ENCODE measurements around the gene BHLHE41. TPM values are rescaled to one million over a fixed set of nuclear protein-coding genes. Genes with fewer than 3 reads are reported as not detected.
A peak's percentile ranks its signal among the peaks of the same experiment; 100 is the strongest.

Gene BHLHE41
- total RNA-seq, 1 donor from 2014 or later: 33.4 TPM

DNA sequence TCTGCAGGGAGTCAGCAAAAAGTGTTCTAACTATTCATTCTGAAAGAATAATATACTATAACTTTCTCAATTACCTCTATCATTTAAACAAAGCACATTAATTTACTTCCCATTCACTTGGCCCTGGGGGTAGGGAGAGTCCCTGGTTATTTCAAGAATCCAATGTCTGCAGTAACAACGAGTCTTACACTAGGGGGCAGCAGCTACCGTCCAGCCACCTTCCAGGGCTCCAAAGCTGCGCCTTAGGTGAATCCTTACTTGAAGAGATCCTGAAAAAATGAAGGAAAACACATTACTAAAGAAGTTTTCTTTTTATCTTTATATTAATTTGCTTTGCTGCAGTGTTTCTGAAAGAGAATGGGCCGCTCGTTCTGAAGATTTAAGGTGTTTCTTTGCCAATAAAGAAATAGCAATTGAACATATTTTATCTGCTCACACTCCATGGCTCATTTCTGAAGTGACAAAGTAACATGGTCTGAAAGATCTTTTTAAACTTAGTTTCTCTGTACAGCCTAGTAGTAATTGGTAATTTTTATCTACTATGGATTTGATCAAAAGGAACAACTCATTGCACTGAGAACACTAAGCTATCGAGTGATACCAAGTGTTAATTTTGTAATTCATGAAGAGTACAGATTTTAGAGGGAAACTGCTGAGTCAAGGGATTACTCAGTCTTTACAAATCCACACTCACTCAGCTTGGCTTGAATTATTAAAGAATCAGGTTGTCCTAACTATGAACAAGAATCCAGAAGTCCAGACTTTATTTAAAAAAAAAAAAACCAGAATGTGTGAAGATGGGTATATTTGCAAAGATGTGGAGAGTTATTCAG is 27.6 kb downstream of the BHLHE41 start:
- H3K9me3 ChIP-seq (replicated peaks): no peaks in the 10 kb centered on the region
- peak; percentile 55 for DNase-seq
- no peaks in the 10 kb centered on the region for H3K36me3 ChIP-seq
- H3K27ac ChIP-seq (replicated peaks): no peak overlapping the region
- H3K4me1 ChIP-seq: no peaks in the 10 kb centered on the region
- H3K27me3 ChIP-seq (ENCODE audit: low read depth): no peaks in the 10 kb centered on the region
- H3K4me3 ChIP-seq: no peak overlapping the region
- TF ChIP-seq, protein P1, sequence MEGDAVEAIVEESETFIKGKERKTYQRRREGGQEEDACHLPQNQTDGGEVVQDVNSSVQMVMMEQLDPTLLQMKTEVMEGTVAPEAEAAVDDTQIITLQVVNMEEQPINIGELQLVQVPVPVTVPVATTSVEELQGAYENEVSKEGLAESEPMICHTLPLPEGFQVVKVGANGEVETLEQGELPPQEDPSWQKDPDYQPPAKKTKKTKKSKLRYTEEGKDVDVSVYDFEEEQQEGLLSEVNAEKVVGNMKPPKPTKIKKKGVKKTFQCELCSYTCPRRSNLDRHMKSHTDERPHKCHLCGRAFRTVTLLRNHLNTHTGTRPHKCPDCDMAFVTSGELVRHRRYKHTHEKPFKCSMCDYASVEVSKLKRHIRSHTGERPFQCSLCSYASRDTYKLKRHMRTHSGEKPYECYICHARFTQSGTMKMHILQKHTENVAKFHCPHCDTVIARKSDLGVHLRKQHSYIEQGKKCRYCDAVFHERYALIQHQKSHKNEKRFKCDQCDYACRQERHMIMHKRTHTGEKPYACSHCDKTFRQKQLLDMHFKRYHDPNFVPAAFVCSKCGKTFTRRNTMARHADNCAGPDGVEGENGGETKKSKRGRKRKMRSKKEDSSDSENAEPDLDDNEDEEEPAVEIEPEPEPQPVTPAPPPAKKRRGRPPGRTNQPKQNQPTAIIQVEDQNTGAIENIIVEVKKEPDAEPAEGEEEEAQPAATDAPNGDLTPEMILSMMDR (IDR thresholded peaks at IDR 0.05; ENCODE audit: borderline replicate concordance): peak; percentile 98
- intact Hi-C loops (cut with micrococcal nuclease): loop anchor here (5.0 kb wide), 1 partner anchor 555 kb away; no protein-coding TSS in a partner anchor

DNA sequence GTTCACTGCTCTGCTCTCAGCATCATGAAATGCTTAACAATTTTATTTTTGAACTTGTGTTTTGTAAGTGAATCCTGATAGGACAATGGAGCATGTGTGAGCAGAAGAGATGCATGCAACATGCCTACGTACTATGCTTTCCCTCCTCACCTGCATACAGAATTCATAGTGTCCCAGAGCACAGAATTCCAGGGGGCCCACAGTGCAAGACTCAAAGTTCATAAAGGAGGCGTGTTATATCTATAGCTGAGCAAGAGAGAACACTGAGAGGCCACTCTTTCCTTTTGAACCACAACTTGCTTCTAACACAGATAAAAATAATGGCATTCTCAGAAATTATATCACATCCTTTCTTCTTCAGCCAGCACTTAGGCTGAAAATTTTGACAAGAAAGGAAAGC is 28.8 kb downstream of the BHLHE41 start:
- H3K36me3 ChIP-seq: no peaks in the 10 kb centered on the region
- H3K4me1 ChIP-seq: no peaks in the 10 kb centered on the region
- TF ChIP-seq, protein P1 (IDR thresholded peaks at IDR 0.05; ENCODE audit: borderline replicate concordance): no peak
- intact Hi-C loops (cut with micrococcal nuclease): loop anchor here (5.0 kb wide), 1 partner anchor 556 kb away; no protein-coding TSS in a partner anchor
- no peak overlapping the region for H3K4me3 ChIP-seq
- DNase-seq: no peak
- H3K9me3 ChIP-seq (replicated peaks): no peaks in the 10 kb centered on the region
- no peaks in the 10 kb centered on the region for H3K27me3 ChIP-seq (ENCODE audit: low read depth)
- no peak overlapping the region for H3K27ac ChIP-seq (replicated peaks)

DNA sequence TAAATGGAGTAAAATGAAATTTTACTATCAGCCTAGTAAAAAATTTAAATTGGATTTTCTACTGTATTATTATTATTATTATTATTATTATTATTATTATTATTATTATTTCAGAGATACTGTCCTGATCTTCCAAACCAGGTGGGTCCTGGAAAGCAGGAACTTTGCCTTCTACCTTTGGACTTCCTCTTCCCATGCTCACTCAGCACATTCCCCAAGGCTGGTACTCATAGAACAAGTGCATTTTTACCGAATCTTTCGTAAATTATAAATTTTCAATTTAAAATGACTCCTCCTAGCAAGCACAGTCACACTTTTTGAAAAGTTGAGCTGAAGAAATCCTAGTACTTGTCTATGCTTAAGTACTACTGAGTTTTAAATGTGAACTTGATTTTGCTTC is 29.7 kb downstream of the BHLHE41 start:
- Histone ChIP-seq H3K9me3 (replicated peaks) (no peaks in the 10 kb centered on the region), H3K4me1 (no peaks in the 10 kb centered on the region), H3K4me3 (no peak overlapping the region), H3K36me3 (no peaks in the 10 kb centered on the region), H3K27ac (replicated peaks) (no peak overlapping the region), H3K27me3 (ENCODE audit: low read depth) (no peaks in the 10 kb centered on the region)
- TF ChIP-seq, protein P1 (IDR thresholded peaks at IDR 0.05; ENCODE audit: borderline replicate concordance): no peak
- no peak for DNase-seq
- intact Hi-C loops (cut with micrococcal nuclease): loop anchor here (5.0 kb wide), 1 partner anchor 557 kb away; no protein-coding TSS in a partner anchor

DNA sequence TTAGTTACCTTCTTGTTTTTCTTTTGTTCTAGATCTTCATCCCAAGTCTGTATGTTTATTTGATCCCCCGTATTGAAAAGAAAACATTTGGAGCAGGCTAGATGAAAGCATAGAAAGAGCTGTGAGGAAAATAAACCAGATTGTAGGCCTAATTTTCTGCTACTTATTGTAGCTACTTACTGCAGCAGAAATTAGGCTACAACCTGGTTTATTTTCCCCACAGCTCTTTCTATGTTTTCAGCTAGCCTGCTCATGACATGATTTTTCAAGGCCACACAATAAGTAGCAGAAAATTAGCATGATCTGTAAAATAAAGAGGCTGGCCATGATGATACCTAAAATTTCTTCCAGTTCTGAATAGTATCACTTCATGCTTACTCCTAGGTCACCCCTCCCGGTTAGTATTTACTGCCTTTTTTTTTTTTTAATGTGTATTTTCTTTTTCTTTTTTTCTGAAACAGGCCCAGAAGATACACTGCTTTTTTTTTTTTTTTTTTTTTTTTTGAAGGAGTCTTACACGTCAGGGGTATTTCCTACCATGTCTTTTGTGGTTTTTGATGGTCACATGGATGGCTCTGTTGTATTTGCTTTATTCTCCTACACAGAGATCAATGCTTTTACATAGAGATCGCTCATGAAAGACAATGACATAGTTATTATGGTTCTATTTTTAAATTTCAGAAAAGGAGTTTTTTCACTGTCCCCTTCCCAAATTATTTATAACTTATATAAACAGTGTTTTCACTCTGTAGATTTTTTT is 32.3 kb downstream of the BHLHE41 start:
- Histone ChIP-seq H3K4me1 (no peaks in the 10 kb centered on the region), H3K27ac (replicated peaks) (no peak overlapping the region), H3K4me3 (no peak overlapping the region), H3K9me3 (replicated peaks) (no peaks in the 10 kb centered on the region), H3K36me3 (no peaks in the 10 kb centered on the region), H3K27me3 (ENCODE audit: low read depth) (no peaks in the 10 kb centered on the region)
- intact Hi-C loops (cut with micrococcal nuclease): no loop called here
- TF ChIP-seq, protein P1 (IDR thresholded peaks at IDR 0.05; ENCODE audit: borderline replicate concordance): no peak
- DNase-seq: no peak

DNA sequence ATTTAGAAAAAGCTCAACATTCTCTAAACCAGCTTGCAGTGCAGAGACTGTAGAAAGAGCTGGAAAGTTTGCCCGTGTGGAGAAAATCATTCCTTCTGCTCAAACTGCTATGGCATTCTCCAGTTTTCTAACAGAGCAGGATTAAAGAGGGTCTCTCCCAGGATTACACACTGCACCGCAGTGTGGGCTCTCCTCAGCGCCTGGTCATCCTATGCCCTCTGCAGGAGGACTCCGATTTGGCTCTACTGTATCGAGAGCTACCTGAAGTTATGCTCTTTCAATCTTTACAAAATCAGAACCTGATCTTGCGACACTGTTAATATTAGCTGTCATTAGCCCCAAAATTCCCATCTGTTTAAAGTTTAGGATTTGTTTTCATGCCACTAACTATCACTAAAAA is 33.0 kb downstream of the BHLHE41 start:
- Histone ChIP-seq H3K9me3 (replicated peaks) (no peaks in the 10 kb centered on the region), H3K27me3 (ENCODE audit: low read depth) (no peaks in the 10 kb centered on the region), H3K4me1 (no peaks in the 10 kb centered on the region), H3K27ac (replicated peaks) (no peak overlapping the region), H3K36me3 (no peaks in the 10 kb centered on the region), H3K4me3 (no peak overlapping the region)
- intact Hi-C loops (cut with micrococcal nuclease): no loop called here
- TF ChIP-seq, protein P1 (IDR thresholded peaks at IDR 0.05; ENCODE audit: borderline replicate concordance): peak; percentile 38
- DNase-seq: no peak

Data from left ventricle myocardium inferior (tissue), 1 donor.